DND-41 (cell line): ENCODE data around the gene METTL2B.
"Not testable (repeated sequence)": the region's sequence is repeated elsewhere in the genome, so short reads cannot be mapped to it uniquely, and the experiment has no call there.

Source experiments
- ATAC-seq: fragments of 200-7000 bp; cut with Tn5 transposase; 3 replicates; pipeline ENCODE4 v1.9.1; 2021; ENCODE audit warnings: low read depth; ENCODE audit not compliant: insufficient read depth
- DNase-seq: peaks from one replicate; pipeline ENCODE4 v3.0.0-alpha.2; 2020
- H2AFZ ChIP-seq: 2 replicates; pipeline ENCODE4 v1.6.0; 2012; ENCODE audit warnings: low read depth, low read length
- H3K27ac ChIP-seq: 2 replicates; pipeline ENCODE4 v1.5.1; 2012; ENCODE audit warnings: low read length, inconsistent platforms
- H3K27me3 ChIP-seq: fragments of 200-600 bp; sonication (generic); 2 replicates; pipeline ENCODE4 v1.6.0; 2012; ENCODE audit warnings: low read length, mild to moderate bottlenecking, inconsistent platforms; ENCODE audit not compliant: insufficient read depth, poor library complexity
- H3K36me3 ChIP-seq: 2 replicates; pipeline ENCODE4 v1.5.1; 2012; ENCODE audit warnings: low read length, inconsistent platforms; ENCODE audit not compliant: insufficient read depth
- H3K4me1 ChIP-seq: 2 replicates; pipeline ENCODE4 v1.5.1; 2012; ENCODE audit warnings: mild to moderate bottlenecking, low read length; ENCODE audit not compliant: insufficient read depth
- H3K4me2 ChIP-seq: 2 replicates; pipeline ENCODE4 v1.6.0; 2012; ENCODE audit warnings: mild to moderate bottlenecking, moderate library complexity, low read length, inconsistent platforms; ENCODE audit not compliant: insufficient read depth
- H3K4me3 ChIP-seq, 2 experiments: fragments of 200-600 bp in 1 of 2; shearing (Covaris generic) in 1 of 2; 2 replicates each; pipeline ENCODE4 v1.5.1; 2012 to 2016; ENCODE audit warnings: inconsistent platforms in 2 of 2, low read length in 2 of 2, mild to moderate bottlenecking in 2 of 2, low read depth in 1 of 2, moderate library complexity in 1 of 2
- H3K79me2 ChIP-seq: 2 replicates; pipeline ENCODE4 v1.6.0; 2012; ENCODE audit warnings: low read length, inconsistent platforms; ENCODE audit not compliant: insufficient read depth
- H3K9ac ChIP-seq: 2 replicates; pipeline ENCODE4 v1.6.0; 2012; ENCODE audit warnings: low read depth, mild to moderate bottlenecking, inconsistent platforms, low read length, moderate library complexity
- H3K9me3 ChIP-seq: 2 replicates; pipeline ENCODE4 v1.5.1; 2012; ENCODE audit warnings: low read length, moderate library complexity, mild to moderate bottlenecking, inconsistent platforms; ENCODE audit not compliant: insufficient read depth, severe bottlenecking
- H4K20me1 ChIP-seq: 2 replicates; pipeline ENCODE4 v1.6.0; 2012; ENCODE audit warnings: low read length; ENCODE audit not compliant: insufficient read depth
- EZH2 ChIP-seq: IDR thresholded peaks from 3 replicates; pipeline ENCODE4 v1.6.1; 2012; ENCODE audit warnings: borderline replicate concordance, low read depth, mild to moderate bottlenecking, moderate library complexity, low read length, inconsistent platforms; ENCODE audit not compliant: severe bottlenecking
- TF ChIP-seq, protein P1 (sequence below): IDR thresholded peaks from 2 replicates; pipeline ENCODE4 v1.5.1; 2012; ENCODE audit warnings: borderline replicate concordance, low read length, moderate library complexity, mild to moderate bottlenecking; ENCODE audit not compliant: poor library complexity, severe bottlenecking; ENCODE audit errors: extremely low read depth

Gene METTL2B

GRCh38 chr7:128543300-128543699 is 66.8 kb downstream of the METTL2B start:
- not testable (repeated sequence) for H3K9ac ChIP-seq, H3K4me3 ChIP-seq, ATAC-seq, DNase-seq, H3K4me1 ChIP-seq, H2AFZ ChIP-seq, H3K27ac ChIP-seq, H3K4me2 ChIP-seq, H3K9me3 ChIP-seq, H3K27me3 ChIP-seq
- Histone ChIP-seq H3K36me3 (peaks cover 54% of the 10 kb centered on the region), H4K20me1 (peaks cover 29% of the 10 kb centered on the region; the same call in 1 of the 2 replicates), H3K79me2 (peaks cover 95% of the 10 kb centered on the region)

DNA sequence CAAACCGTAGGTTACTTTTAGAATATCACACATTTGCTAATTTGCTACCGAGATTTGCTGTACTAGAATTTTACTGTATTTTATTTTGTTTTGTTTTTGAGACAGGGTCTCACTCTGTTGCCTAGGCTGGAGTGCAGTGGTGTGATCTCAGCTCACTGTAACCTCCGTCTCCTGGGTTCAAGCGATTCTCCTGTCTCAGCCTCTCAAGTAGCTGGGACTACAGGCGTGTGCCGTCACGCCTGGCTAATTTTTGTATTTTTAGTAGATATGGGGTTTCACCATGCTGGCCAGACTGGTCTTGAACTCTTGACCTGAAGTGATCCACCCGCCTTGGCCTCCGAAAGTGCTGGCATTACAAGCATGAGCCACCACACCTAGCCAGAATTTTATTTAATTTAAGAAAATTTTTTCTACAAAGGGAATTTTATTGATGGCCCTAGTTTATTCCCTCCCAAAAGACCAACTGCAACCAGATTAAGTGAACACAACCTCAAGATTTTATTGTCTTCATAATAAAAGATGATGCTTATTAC is 69.8 kb downstream of the METTL2B start:
- not testable (repeated sequence) for H3K27ac ChIP-seq, H3K4me2 ChIP-seq, H3K9ac ChIP-seq, H2AFZ ChIP-seq, H3K4me1 ChIP-seq, ATAC-seq, DNase-seq, H3K9me3 ChIP-seq, H3K4me3 ChIP-seq, H3K27me3 ChIP-seq
- H3K36me3 ChIP-seq = peaks cover 45% of the 10 kb centered on the region
- H3K79me2 ChIP-seq = peaks cover 89% of the 10 kb centered on the region
- peaks cover 18% of the 10 kb centered on the region; the same call in 1 of the 2 replicates for H4K20me1 ChIP-seq

DNA sequence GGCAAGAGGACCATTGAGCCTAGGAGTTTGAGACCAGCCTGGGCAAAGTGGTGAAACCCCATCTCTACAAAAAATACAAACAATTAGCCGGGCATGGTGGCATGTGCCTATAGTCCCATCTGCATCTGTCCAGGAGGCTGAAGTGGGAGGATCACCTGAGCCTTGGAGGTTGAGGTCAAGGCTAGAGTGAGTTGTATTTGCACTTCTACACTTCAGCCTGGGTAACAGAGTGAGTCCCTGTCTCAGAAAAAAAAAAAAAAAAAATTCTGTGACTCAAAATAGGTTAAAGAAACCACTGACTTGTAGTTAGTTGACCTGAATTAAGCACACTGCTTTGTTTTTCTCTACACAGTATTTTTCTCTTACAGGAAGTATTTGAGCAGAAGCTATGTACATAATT is 74.4 kb downstream of the METTL2B start:
- no peak for DNase-seq
- Histone ChIP-seq H3K36me3 (peaks cover 31% of the 10 kb centered on the region), H3K9ac (no peak overlapping the region), H2AFZ (no peak overlapping the region), H3K4me2 (no peak overlapping the region), H3K9me3 (no peaks in the 10 kb centered on the region), H4K20me1 (peaks cover 16% of the 10 kb centered on the region; the same call in 1 of the 2 replicates), H3K27me3 (no peaks in the 10 kb centered on the region), H3K79me2 (peaks cover 76% of the 10 kb centered on the region), H3K4me1 (no peaks in the 10 kb centered on the region), H3K27ac (no peak overlapping the region), H3K4me3 (no peak overlapping the region)
- no peak for ATAC-seq
- TF ChIP-seq, protein P1, sequence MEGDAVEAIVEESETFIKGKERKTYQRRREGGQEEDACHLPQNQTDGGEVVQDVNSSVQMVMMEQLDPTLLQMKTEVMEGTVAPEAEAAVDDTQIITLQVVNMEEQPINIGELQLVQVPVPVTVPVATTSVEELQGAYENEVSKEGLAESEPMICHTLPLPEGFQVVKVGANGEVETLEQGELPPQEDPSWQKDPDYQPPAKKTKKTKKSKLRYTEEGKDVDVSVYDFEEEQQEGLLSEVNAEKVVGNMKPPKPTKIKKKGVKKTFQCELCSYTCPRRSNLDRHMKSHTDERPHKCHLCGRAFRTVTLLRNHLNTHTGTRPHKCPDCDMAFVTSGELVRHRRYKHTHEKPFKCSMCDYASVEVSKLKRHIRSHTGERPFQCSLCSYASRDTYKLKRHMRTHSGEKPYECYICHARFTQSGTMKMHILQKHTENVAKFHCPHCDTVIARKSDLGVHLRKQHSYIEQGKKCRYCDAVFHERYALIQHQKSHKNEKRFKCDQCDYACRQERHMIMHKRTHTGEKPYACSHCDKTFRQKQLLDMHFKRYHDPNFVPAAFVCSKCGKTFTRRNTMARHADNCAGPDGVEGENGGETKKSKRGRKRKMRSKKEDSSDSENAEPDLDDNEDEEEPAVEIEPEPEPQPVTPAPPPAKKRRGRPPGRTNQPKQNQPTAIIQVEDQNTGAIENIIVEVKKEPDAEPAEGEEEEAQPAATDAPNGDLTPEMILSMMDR = no peak
- TF ChIP-seq EZH2 = no peak

DNA sequence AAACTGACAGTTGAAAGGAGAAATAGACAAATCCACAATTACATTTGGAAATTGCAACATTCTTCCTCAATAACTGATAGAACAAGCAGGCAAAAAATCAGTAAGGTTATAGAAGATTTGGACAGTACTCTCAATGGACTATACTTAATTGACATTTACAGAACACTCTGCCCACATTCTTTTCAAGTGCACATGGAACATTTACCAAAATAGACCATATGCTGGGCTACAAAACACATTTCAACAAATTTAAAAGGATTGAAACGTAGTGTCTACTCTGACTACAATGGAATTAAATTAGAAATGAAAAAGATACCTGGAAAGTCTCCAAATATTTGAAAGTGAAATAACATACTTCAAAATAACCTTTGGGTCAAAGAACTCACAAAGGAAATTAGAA is 77.8 kb downstream of the METTL2B start:
- H4K20me1 ChIP-seq, H3K27me3 ChIP-seq, H2AFZ ChIP-seq, H3K27ac ChIP-seq, H3K4me1 ChIP-seq, DNase-seq, H3K9ac ChIP-seq, H3K4me3 ChIP-seq, H3K9me3 ChIP-seq, ATAC-seq, H3K4me2 ChIP-seq: not testable (repeated sequence)
- Histone ChIP-seq H3K79me2 (peaks cover 72% of the 10 kb centered on the region), H3K36me3 (peaks cover 13% of the 10 kb centered on the region)
